Choroid plexus epithelial cell (primary cell): Measurements from ENCODE around the gene PDIA5.

Experiments
- DNase-seq: peaks from one replicate; pipeline ENCODE4 v3.0.0-alpha.2; 2010; ENCODE audit warnings: low read depth
- H3K4me3 ChIP-seq: 2 replicates; pipeline ENCODE4 v1.5.1; 2011; ENCODE audit warnings: low read depth, mild to moderate bottlenecking, control low read depth, low read length, moderate library complexity
- TF ChIP-seq, protein P1 (sequence below): conservative IDR thresholded peaks from 2 replicates; pipeline ENCODE4 v1.5.1; 2011; ENCODE audit warnings: low read depth, mild to moderate bottlenecking, control low read depth, inconsistent platforms, low read length, moderate library complexity

The PDIA5 gene

DNA sequence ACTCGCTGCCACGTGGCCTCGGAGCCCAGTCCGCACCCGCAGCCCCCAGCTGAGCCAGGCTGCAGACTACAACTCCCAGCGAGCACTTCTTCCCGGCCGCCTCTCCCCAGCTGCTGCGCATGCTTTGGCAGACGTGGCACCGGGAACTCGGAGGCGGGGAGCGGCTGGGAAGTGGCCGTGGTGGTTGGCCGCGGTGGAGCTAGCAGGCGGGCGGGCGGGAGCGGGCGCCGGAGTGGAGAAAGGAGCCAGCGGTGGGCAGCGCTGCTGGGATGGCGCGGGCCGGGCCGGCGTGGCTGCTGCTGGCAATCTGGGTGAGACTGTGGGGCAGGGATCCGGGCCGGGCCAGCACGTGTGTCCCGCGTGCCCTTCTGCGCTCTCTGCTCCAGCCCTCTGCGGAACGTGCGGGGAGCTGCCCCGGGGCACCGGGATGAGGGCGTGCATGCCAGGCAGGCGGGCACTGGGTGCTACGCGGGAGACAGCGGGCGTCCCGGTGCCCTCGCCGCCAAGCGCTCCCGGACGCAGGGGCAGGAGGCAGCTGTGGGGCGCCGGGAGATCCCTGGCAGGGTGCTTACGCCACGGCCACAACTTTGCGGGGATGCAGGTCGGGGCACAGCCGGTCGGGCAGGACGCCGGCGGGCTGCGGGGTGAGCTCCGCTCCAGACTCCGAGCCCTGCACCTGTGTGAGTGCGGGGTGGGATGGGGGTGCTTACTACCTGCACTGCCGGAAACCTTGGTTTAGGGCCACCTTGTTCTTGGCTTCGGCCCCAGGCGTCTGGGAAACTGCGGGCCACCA lies at the start of gene PDIA5:
Gene PDIA5 (plus strand): TSS at position 130 of the 793 bp plus-strand sequence. CDS start 140 bp downstream, at position 270.
- TF ChIP-seq, protein P1, sequence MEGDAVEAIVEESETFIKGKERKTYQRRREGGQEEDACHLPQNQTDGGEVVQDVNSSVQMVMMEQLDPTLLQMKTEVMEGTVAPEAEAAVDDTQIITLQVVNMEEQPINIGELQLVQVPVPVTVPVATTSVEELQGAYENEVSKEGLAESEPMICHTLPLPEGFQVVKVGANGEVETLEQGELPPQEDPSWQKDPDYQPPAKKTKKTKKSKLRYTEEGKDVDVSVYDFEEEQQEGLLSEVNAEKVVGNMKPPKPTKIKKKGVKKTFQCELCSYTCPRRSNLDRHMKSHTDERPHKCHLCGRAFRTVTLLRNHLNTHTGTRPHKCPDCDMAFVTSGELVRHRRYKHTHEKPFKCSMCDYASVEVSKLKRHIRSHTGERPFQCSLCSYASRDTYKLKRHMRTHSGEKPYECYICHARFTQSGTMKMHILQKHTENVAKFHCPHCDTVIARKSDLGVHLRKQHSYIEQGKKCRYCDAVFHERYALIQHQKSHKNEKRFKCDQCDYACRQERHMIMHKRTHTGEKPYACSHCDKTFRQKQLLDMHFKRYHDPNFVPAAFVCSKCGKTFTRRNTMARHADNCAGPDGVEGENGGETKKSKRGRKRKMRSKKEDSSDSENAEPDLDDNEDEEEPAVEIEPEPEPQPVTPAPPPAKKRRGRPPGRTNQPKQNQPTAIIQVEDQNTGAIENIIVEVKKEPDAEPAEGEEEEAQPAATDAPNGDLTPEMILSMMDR: no peak
- peak within 1 kb of the TSS; percentile 91 for H3K4me3 ChIP-seq
- DNase-seq: peak; percentile 91

DNA sequence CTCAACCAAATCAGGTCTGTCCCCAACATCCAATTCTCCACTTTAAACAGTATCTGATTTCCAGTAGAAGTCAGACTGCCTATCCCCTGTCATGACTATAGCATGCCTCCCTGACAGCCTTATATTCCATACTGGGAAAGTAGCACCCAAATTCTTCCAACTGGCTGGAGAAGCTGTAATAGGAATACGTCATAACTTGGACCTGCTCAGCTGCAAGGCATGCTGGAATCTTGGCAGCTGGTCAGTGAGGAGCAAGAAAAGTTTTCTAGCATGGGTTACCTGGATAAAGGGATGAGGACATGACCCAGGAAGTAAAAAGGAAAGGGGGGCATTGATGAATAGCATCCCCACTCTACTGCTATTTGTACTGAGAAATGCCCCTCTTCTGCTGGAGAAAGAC lies 48.1 kb upstream of the PDIA5 start:
- no peak for DNase-seq
- no peak overlapping the region for H3K4me3 ChIP-seq
- TF ChIP-seq, protein P1: no peak

DNA sequence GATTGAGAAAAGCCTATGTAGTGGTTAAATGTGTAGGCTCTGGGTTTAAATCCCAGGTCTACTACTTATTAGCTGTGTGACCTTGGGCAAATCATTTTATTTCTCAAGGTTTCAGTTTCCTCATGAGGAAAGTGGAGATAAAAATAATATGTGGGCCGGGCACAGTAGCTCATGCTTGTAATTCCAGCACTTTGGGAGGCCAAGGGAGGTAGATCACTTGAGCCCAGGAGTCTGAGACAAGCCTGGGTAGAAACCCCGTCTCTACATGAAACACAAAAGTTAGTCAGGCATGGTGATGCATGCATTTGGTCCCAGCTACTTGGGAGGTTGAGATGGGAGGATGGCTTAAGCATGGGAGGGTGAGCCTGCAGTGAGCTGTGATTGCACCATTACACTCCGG lies 47.7 kb upstream of the PDIA5 start:
- DNase-seq: no peak
- TF ChIP-seq, protein P1: no peak
- no peak overlapping the region for H3K4me3 ChIP-seq

DNA sequence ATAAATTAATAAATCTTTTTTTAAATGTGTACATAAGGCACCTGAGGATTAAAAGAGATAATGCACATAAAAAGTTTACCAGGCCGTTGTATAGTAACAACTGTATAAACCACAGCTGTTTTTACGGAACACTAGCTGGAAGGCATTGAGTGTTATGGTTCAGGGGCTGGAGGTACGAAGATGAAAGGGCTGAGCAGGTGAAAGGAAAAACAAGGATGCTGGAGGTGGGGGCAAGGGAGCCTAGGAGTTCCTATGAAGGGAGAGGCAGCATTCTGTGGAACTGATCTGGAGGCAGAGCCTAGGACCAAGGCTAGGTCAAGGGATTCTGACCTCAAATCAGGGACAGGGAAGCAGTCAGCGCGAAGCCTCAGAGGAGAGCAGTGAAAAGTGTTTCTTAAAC lies 47.2 kb upstream of the PDIA5 start:
- TF ChIP-seq, protein P1: no peak
- no peak for DNase-seq
- no peak overlapping the region for H3K4me3 ChIP-seq

DNA sequence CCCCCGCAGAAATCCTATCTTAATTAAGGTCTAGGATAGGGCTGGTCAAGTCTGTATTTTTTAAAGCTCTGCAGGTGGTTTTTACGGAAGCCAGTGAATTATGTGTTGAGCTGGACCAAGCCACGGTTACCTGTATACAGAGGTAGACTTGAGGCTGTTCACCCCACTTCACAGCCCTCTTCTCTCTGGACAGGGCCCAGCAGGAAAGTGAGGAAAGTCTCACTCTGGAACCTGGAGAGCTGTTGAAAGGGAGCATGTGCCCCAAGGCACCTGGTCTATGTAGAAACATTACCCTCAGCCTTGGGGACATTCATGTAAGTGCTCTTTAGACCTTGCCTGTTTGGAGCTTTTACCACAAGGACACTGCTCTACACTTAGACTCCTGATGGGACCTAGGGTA lies 46.1 kb upstream of the PDIA5 start:
- no peak overlapping the region for H3K4me3 ChIP-seq
- DNase-seq: no peak
- TF ChIP-seq, protein P1: no peak

DNA sequence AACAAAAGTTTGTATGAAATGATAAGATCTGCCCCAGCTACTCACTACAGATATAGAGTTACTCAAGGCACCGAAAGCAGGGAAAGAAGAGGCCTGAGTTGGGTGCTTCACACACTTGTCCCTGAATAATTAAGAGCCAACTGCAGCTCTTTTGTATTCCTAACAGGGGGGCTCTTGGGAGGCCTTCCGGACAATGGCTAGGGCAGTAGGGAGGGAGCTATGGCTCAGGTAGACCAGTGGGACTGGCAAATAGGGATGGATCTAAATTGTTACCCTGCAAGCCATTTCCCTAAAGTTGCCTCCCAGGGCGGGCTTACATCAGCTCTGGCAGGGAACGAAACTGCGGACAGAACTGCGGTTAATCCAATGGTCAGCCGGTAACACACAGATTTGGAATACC lies 45.4 kb upstream of the PDIA5 start:
- H3K4me3 ChIP-seq: no peak overlapping the region
- TF ChIP-seq, protein P1: no peak
- DNase-seq: no peak

DNA sequence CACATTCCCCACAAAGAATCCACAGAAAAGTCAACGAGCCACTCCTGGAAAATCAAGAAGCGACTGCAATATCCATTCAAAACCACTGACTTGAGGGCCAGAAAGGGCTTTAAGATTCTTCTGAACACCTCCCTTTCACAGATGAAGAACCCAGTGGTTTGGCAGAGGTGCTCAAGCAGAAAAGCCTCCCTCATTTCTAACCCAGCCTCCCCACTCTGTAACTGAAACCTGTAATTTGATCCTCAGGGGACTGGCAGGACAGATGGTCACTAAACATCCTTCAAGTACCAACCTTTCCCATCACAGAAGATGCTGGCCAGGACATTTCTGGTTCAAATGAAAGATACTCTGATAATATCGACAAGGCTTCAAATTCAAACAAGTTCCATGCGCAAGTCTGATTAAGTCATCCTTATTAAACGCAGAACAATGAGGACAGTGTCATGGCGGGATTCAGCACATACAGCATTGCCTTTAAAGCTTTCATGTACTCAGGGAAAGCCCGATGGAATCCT lies 44.8 kb upstream of the PDIA5 start:
- no peak overlapping the region for H3K4me3 ChIP-seq

More for the DNA sequence above, 44.8 kb upstream of the PDIA5 start:
- TF ChIP-seq, protein P1: no peak
- no peak for DNase-seq
